DMS79 treated with DMSO at 0.1 percent for 48 hours (cell line): ENCODE data around the gene GTF3C4.

Experiments
- DNase-seq: peaks from one replicate; lab custom pipeline; 2025; lab: John Stamatoyannopoulos, UW

The GTF3C4 gene

GRCh38 chr9:132648283-132648682 is 22.0 kb upstream of the GTF3C4 start:
- no peak for DNase-seq

GRCh38 chr9:132648685-132649084 is 21.6 kb upstream of the GTF3C4 start:
- no peak for DNase-seq

- DNase-seq, result no peak
These were observed 19.0 kb upstream of the GTF3C4 start for GRCh38 chr9:132651259-132651658.

GRCh38 chr9:132656299-132656698 is 14.0 kb upstream of the GTF3C4 start:
- no peak for DNase-seq

DNA sequence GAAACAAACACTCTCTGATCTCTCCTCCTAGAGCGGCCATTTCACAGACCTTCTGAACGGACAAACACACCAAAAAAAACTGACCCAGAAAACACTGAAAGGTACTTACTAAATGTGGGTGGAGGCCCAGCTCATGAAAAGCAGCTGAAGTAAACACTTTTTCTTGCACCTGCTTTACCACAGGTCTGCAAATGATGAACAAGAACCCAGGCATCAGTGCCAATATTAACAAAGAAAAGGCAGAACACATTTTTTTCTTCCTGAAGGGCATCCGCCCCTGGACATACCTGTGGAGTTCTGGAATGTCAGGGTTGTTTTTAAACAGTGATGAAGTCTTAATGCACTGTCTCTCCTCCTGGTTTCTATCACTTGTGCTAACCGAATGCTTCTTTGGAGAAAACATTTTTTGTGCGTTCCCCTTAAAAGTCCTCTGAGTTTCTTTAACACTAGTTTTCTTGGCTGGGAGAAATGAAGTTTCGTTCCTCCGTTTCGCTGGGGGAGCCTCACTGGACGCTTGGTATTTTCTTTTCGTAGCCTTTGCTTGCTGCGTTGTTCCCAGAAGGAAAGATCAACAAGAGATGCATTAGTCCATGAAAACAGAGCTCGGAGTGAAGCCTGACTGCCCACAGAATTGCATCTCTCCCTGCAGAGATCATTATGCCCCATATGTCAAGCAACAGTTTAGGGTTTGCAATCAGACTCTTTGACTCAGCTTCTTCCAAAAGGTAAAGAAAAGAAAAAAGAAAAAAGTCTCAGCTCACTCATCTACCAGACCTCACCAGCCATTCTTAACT is 7.9 kb upstream of the GTF3C4 start:
- no peak for DNase-seq

GRCh38 chr9:132663117-132663516 is 7.1 kb upstream of the GTF3C4 start:
- DNase-seq, result no peak

GRCh38 chr9:132663851-132664250 is 6.4 kb upstream of the GTF3C4 start:
- no peak for DNase-seq

GRCh38 chr9:132669319-132669697 is 956 bp upstream of the GTF3C4 start:
- peak; percentile 39 for DNase-seq

- peak; percentile 55 for DNase-seq
These were observed 387 bp upstream of the GTF3C4 start, which contains the start of gene DDX31 for GRCh38 chr9:132669698-132670456. DDX31 (minus strand) TSS chr9:132669983; CDS start chr9:132669934, 49 bp downstream.

DNA sequence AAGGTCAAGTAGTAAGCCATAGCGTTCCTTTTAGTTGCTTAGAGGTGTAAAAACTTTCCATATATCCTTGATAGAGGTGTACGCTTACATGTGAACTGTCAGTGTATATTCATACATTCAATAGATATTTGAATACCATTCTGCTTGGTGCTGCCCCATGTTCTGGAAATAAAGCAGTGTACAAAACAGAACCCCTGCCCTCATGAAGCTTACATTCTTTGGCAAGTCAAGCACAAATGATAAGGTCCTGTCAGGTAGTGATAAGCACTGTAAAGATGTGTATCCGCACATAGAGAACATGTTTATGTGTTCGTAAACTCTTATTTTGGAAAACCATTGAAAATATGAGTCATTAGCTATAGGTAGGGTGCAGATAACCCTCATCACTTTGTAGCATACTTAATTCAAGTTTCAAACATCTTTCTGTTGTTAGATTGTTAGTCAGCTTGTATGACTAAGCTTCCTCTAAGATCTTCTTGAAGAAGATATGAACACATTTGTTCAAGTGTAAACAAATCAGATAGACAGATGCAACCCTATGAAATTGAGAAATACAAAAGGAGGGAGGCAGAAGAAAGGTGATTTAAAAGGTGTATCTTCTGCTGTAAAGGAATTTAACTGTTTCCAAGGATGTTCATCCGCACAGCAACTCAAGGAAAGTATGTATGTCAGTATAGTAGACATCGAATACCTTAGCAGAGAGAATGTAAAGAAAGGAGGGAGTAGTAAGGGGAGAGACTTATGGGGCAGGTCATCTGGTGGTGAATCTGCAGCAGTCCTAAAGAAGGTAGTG is 1.6 kb downstream of the GTF3C4 start:
- DNase-seq, result no peak

DNA sequence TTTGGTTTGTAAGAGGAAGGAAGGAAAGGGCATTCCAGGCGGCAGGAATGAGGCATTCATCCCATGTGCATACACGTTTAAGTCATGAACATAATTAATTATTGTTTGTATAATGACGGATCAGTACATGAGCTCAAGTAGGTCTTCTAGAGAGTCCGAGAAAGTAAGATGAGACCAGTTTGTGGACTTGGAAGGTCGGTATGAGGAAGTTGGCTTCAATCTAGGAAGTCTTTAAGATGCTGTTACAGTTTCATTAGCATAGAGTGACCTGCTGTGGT is 2.1 kb downstream of the GTF3C4 start:
- DNase-seq, result no peak

DNA sequence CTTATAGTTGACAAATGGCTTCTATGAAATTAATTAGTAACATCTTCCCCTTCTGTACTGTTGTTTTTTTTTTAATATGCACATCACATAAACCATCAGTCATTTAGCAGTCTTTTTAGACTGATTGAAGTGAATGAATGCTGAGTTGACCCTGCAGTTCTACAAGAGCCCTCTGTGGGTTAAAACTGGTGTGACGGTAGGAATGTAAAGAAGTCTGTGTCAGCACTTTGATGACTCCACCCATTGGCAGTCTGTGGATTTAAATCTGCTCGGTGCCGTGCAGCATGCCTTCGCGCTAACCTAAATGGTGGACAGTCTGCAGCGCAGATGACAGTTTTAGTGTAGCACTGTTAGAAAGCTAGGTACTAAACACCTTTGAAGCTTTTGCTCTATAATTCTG is 3.1 kb downstream of the GTF3C4 start:
- DNase-seq, result no peak

DNA sequence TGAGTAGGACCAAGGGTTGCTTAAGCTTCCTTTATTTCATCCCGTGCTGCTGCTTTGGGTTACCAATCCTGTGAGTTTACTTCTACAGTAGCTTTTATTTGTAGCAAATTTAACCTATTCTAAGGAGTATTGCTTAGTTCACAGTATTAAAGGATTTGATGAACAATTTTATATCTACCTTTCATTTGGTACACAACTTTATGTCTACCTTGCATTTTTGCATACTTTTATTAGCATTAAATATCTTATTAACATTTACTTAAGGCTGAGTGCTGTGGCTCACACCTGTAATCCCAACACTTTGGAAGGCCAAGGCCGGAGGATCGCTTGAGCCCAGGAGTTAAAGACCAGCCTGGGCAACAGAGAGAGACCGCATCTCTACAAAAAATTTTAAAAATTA is 4.2 kb downstream of the GTF3C4 start:
- DNase-seq, result no peak

GRCh38 chr9:132677976-132678375 is 7.7 kb downstream of the GTF3C4 start:
- DNase-seq, result no peak

- DNase-seq, result no peak
These were observed 9.8 kb downstream of the GTF3C4 start for GRCh38 chr9:132679946-132680625.

DNA sequence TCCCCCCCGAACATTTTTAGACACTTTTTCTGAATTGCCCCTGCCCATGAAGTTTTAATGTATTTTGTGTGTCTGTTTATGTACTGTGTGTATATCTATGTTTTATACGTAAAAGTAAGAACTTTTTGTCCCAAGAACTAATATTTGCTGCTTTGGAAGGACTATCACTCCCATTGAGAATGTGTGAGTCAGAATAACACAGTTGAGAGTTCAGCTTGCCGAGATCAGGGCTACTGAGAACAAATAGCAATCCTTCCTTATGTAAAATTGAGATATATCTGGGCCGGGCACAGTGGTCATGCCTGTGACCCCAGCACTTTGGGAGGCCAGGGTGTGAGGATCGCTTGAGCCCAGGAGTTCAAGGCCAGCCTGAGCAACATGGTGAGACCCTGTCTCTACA is 11.3 kb downstream of the GTF3C4 start:
- no peak for DNase-seq

DNA sequence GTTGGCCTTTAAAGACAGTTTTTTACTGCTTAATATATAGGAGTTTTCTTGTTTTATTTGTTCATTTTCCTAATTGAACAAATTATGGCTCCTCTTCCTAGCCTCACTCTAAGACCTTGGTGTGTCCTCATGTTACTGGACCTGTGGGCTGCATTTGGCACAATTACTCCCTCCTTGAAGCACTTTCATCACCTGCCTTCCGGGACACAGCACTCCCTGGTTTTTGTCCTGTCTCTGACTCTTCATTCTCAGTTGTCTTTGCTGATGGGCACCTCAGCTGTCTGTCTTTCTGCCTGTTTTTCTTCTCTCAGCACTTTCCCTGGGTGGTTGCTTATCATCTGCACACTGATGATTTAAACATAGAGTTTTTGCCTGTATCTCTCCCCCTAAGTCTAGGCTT is 13.6 kb downstream of the GTF3C4 start:
- DNase-seq, result no peak

DNA sequence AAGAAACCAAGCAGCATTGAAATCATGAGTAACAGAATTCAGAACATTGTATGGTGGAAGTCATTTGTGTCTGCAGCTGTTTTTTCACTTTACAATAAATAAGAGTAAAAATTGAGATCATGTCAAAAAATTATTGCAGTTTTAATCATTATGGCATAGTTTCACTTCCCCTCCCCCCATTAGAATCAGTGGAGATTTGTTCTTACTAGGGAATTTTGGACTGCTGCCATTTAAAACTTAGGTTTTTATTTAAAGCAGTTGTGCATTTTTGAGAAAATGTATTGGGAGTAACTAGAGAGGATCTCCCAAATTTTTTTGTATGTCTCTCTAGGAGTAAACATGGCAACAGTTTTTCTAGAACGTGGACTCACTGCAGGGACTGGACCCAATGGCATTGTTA is 20.4 kb downstream of the GTF3C4 start:
- DNase-seq, result no peak

- no peak for DNase-seq
These were observed 23.9 kb downstream of the GTF3C4 start for GRCh38 chr9:132694144-132694543.

DNA sequence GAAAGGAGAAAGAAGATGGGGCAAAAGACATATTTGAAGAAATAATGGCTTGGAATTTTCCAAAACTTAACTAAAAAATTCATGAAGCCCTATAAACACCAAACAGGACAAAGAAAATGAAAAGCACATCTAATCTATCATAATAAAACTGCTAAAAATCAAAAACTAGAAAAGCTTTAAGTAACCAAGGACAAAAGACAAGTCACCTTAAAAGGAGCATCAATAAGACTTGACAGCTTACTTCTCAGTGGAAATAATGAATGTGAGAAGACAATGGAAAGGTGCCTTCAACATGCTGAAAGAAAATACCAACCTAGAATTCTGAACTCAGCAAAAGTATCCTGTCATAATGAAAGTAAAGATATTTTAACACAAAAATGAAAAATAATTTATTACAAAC is 27.0 kb downstream of the GTF3C4 start:
- DNase-seq, result no peak

- DNase-seq, result no peak
These were observed 28.7 kb downstream of the GTF3C4 start for GRCh38 chr9:132698989-132699388.

DNA sequence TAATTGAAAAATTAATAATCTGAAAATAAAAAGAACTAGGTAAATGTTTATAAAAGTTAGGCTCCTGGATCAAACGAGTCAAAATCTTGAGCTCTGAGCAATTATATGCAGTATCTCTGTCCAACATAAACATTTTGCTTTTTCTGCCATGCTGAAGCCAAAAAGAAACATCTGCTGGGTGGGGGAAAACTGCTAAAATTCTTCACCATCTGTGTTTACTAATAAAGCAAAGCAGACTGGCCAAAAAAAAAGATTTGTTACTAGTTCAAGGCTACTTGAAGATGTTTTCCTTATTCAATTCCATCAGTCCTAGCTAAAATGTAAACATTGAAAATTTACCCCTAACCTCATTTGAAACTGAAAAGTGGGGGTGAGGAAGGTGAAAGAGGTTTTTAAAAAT is 29.7 kb downstream of the GTF3C4 start:
- no peak for DNase-seq
